NT2/D1 (cell line): Measurements from ENCODE around the gene GRM2.

Experiments
- SUZ12 ChIP-seq: IDR thresholded peaks from 2 replicates; pipeline ENCODE4 v1.6.1; 2011; ENCODE audit not compliant: insufficient read length, insufficient read depth; ENCODE audit errors: extremely low read depth
- YY1 ChIP-seq: IDR thresholded peaks from 2 replicates; pipeline ENCODE4 v1.6.1; 2011; ENCODE audit not compliant: insufficient read length, insufficient read depth

DNA sequence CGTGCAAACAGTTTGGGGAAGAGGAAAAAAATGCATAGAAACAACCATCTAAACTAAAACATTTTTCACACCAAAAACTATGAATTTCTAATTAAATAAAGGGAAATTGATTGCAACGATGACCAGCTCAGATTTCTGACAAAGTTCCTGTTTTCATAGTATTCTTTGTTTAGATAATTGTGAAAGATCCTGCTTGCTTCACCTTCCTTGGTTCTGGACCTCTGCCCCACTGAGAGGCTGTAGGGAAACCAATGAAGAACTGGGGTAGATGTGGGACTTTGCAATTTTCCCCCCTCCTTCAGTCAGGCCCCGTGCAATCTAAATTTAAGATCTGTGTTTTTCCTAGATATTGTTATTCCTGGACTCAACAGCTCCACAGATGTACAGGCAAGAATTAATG, 49.6 kb upstream of the GRM2 start:
- no peak for TF ChIP-seq YY1
- no peak for TF ChIP-seq SUZ12
